GM21515 (cell line): ENCODE measurements around the gene ALDH1A1.
"Not testable (repeated sequence)": the region's sequence is repeated elsewhere in the genome, so short reads cannot be mapped to it uniquely, and the experiment has no call there.

Source experiments
- ATAC-seq: cut with Tn5 transposase; IDR thresholded peaks from one replicate; pipeline ENCODE4 v1.9.1; 2021; ENCODE audit not compliant: unreplicated experiment

The ALDH1A1 gene

GRCh38 chr9:72943844-72944462, 8.9 kb downstream of the ALDH1A1 start:
- ATAC-seq, result no peak

- ATAC-seq, result no peak
Observed at GRCh38 chr9:72942451-72942850, 10.4 kb downstream of the ALDH1A1 start.

- not testable (repeated sequence) for ATAC-seq
Observed at GRCh38 chr9:72939581-72939980, 13.3 kb downstream of the ALDH1A1 start.

GRCh38 chr9:72937545-72937944, 15.3 kb downstream of the ALDH1A1 start:
- ATAC-seq, result no peak

- no peak for ATAC-seq
Observed at GRCh38 chr9:72936679-72937078, 16.2 kb downstream of the ALDH1A1 start.

GRCh38 chr9:72936266-72936665, 16.6 kb downstream of the ALDH1A1 start:
- no peak for ATAC-seq

- ATAC-seq, result no peak
Observed at GRCh38 chr9:72935595-72935994, 17.3 kb downstream of the ALDH1A1 start.

GRCh38 chr9:72933730-72934665, 18.9 kb downstream of the ALDH1A1 start:
- ATAC-seq, result no peak

GRCh38 chr9:72932619-72933018, 20.2 kb downstream of the ALDH1A1 start:
- no peak for ATAC-seq

- no peak for ATAC-seq
Observed at GRCh38 chr9:72931897-72932296, 21.0 kb downstream of the ALDH1A1 start.

- ATAC-seq, result no peak
Observed at GRCh38 chr9:72931437-72931836, 21.4 kb downstream of the ALDH1A1 start.

GRCh38 chr9:72930828-72931227, 22.0 kb downstream of the ALDH1A1 start:
- ATAC-seq, result no peak

- ATAC-seq, result no peak
Observed at GRCh38 chr9:72929542-72929941, 23.3 kb downstream of the ALDH1A1 start.

GRCh38 chr9:72928042-72928507, 24.8 kb downstream of the ALDH1A1 start:
- ATAC-seq, result no peak

GRCh38 chr9:72926506-72926905, 26.3 kb downstream of the ALDH1A1 start:
- ATAC-seq, result no peak

GRCh38 chr9:72925891-72926290, 27.0 kb downstream of the ALDH1A1 start:
- ATAC-seq, result no peak

GRCh38 chr9:72925126-72925789, 27.6 kb downstream of the ALDH1A1 start:
- no peak for ATAC-seq

- no peak for ATAC-seq
Observed at GRCh38 chr9:72924154-72924790, 28.6 kb downstream of the ALDH1A1 start.

- no peak for ATAC-seq
Observed at GRCh38 chr9:72923077-72923476, 29.8 kb downstream of the ALDH1A1 start.

- ATAC-seq, result no peak
Observed at GRCh38 chr9:72921888-72922654, 30.8 kb downstream of the ALDH1A1 start.
